ENCODE measurements around the gene PRR23A.

- TF ChIP-seq, protein P1, sequence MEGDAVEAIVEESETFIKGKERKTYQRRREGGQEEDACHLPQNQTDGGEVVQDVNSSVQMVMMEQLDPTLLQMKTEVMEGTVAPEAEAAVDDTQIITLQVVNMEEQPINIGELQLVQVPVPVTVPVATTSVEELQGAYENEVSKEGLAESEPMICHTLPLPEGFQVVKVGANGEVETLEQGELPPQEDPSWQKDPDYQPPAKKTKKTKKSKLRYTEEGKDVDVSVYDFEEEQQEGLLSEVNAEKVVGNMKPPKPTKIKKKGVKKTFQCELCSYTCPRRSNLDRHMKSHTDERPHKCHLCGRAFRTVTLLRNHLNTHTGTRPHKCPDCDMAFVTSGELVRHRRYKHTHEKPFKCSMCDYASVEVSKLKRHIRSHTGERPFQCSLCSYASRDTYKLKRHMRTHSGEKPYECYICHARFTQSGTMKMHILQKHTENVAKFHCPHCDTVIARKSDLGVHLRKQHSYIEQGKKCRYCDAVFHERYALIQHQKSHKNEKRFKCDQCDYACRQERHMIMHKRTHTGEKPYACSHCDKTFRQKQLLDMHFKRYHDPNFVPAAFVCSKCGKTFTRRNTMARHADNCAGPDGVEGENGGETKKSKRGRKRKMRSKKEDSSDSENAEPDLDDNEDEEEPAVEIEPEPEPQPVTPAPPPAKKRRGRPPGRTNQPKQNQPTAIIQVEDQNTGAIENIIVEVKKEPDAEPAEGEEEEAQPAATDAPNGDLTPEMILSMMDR (IDR thresholded peaks at IDR 0.05; ENCODE audit: low read depth, low read length), result no peak
- no peak for TF ChIP-seq EZH2phosphoT487 (IDR thresholded peaks at IDR 0.05; ENCODE audit: low read depth)
These were observed 593 bp downstream of the PRR23A start for GRCh38 chr3:139005356-139005993.

All from OCI-LY3 (cell line).